SK-N-SH treated with all-trans-retinoic acid at 6 μM for 48 hours (cell line): ENCODE results near the gene KRTAP5-2.

Source experiments
- ATAC-seq: fragments of 200-7000 bp; cut with Tn5 transposase; 3 replicates; pipeline ENCODE4 v1.9.1; 2020; ENCODE audit warnings: mild to moderate bottlenecking, moderate library complexity
- ARNTL ChIP-seq: fragments of 450-650 bp; formaldehyde crosslinking; IDR thresholded peaks from 2 replicates; pipeline ENCODE4 v1.5.0; 2020; ENCODE audit warnings: low read depth, mild to moderate bottlenecking, moderate library complexity, borderline replicate concordance
- BACH2 ChIP-seq: fragments of 250-450 bp; sonication (Bioruptor Pico); IDR thresholded peaks from 2 replicates; pipeline ENCODE4 v1.9.0; 2021; ENCODE audit warnings: mild to moderate bottlenecking, borderline replicate concordance
- CREB5 ChIP-seq: fragments of 250-450 bp; sonication (Bioruptor Pico); IDR thresholded peaks from 2 replicates; pipeline ENCODE4 v1.5.1; 2020; ENCODE audit warnings: low read depth, mild to moderate bottlenecking, moderate library complexity
- CSDC2 ChIP-seq: fragments of 250-450 bp; sonication (Bioruptor Pico); IDR thresholded peaks from 2 replicates; pipeline ENCODE4 v1.5.0; 2020; ENCODE audit warnings: mild to moderate bottlenecking, moderate library complexity
- CSRNP3 ChIP-seq: fragments of 250-450 bp; sonication (Bioruptor Pico); IDR thresholded peaks from 2 replicates; pipeline ENCODE4 v1.5.1; 2021; ENCODE audit warnings: mild to moderate bottlenecking, moderate library complexity
- ESRRG ChIP-seq: fragments of 250-450 bp; sonication (Bioruptor Pico); IDR thresholded peaks from 2 replicates; pipeline ENCODE4 v1.6.1; 2021; ENCODE audit warnings: mild to moderate bottlenecking
- GLIS3 ChIP-seq: fragments of 250-450 bp; sonication (Bioruptor Pico); IDR thresholded peaks from 2 replicates; pipeline ENCODE4 v1.5.0; 2020; ENCODE audit warnings: mild to moderate bottlenecking, moderate library complexity
- ISL1 ChIP-seq: fragments of 250-450 bp; sonication (Bioruptor Pico); IDR thresholded peaks from 2 replicates; pipeline ENCODE4 v2.1.2; 2022; ENCODE audit warnings: mild to moderate bottlenecking, moderate library complexity
- OSR1 ChIP-seq: fragments of 250-450 bp; sonication (Bioruptor Pico); IDR thresholded peaks from 2 replicates; pipeline ENCODE4 v1.8.0; 2022; ENCODE audit warnings: moderate library complexity, mild to moderate bottlenecking, inconsistent platforms
- PATZ1 ChIP-seq: fragments of 250-450 bp; sonication (Bioruptor Pico); IDR thresholded peaks from 2 replicates; pipeline ENCODE4 v1.8.0; 2020; ENCODE audit warnings: mild to moderate bottlenecking, moderate library complexity, borderline replicate concordance
- PPARA ChIP-seq: fragments of 250-450 bp; sonication (Bioruptor Pico); IDR thresholded peaks from 2 replicates; pipeline ENCODE4 v1.5.0; 2020; ENCODE audit warnings: mild to moderate bottlenecking, borderline replicate concordance
- SNAI2 ChIP-seq: fragments of 250-450 bp; sonication (Bioruptor Pico); IDR thresholded peaks from 2 replicates; pipeline ENCODE4 v1.5.0; 2020; ENCODE audit warnings: mild to moderate bottlenecking, moderate library complexity
- TCF4 ChIP-seq: fragments of 250-450 bp; sonication (Bioruptor Pico); IDR thresholded peaks from 2 replicates; pipeline ENCODE4 v1.8.0; 2021; ENCODE audit warnings: mild to moderate bottlenecking, moderate library complexity, borderline replicate concordance
- TOX ChIP-seq: fragments of 250-450 bp; sonication (Bioruptor Pico); IDR thresholded peaks from 2 replicates; pipeline ENCODE4 v1.8.0; 2021; ENCODE audit warnings: mild to moderate bottlenecking, moderate library complexity, borderline replicate concordance
- ZC3H10 ChIP-seq: fragments of 250-450 bp; sonication (Bioruptor Pico); IDR thresholded peaks from 2 replicates; pipeline ENCODE4 v1.5.1; 2021; ENCODE audit warnings: mild to moderate bottlenecking, moderate library complexity
- ZFP3 ChIP-seq: fragments of 250-450 bp; sonication (Bioruptor Pico); IDR thresholded peaks from 2 replicates; pipeline ENCODE4 v1.5.0; 2020; ENCODE audit warnings: mild to moderate bottlenecking, moderate library complexity
- ZNF565 ChIP-seq: fragments of 450-650 bp; formaldehyde crosslinking; conservative IDR thresholded peaks from 2 replicates; pipeline ENCODE4 v1.5.0; 2020; ENCODE audit warnings: low read depth, mild to moderate bottlenecking, moderate library complexity
- ZNF70 ChIP-seq: fragments of 450-650 bp; formaldehyde crosslinking; IDR thresholded peaks from 2 replicates; pipeline ENCODE4 v1.5.0; 2020; ENCODE audit warnings: mild to moderate bottlenecking, moderate library complexity
- ZNF8 ChIP-seq: fragments of 450-650 bp; formaldehyde crosslinking; IDR thresholded peaks from 2 replicates; pipeline ENCODE4 v1.5.0; 2020; ENCODE audit warnings: mild to moderate bottlenecking, moderate library complexity
- TF ChIP-seq, protein P1 (sequence below): fragments of 250-450 bp; sonication (Bioruptor Pico); IDR thresholded peaks from 2 replicates; pipeline ENCODE4 v1.8.0; 2021; ENCODE audit warnings: low read depth, mild to moderate bottlenecking, moderate library complexity, borderline replicate concordance
- TF ChIP-seq, protein P2 (sequence below): fragments of 250-450 bp; sonication (Bioruptor Pico); IDR thresholded peaks from 2 replicates; pipeline ENCODE4 v1.5.0; 2020; ENCODE audit warnings: mild to moderate bottlenecking, moderate library complexity

The KRTAP5-2 gene

GRCh38 chr11:1566381-1567051, 31.6 kb downstream of the KRTAP5-2 start:
- no peak for TF ChIP-seq ZNF70 (CRISPR knock-in tag)
- no peak for TF ChIP-seq TOX (CRISPR knock-in tag)
- no peak for TF ChIP-seq PATZ1 (CRISPR knock-in tag)
- no peak for TF ChIP-seq BACH2 (CRISPR knock-in tag)
- TF ChIP-seq, protein P1, sequence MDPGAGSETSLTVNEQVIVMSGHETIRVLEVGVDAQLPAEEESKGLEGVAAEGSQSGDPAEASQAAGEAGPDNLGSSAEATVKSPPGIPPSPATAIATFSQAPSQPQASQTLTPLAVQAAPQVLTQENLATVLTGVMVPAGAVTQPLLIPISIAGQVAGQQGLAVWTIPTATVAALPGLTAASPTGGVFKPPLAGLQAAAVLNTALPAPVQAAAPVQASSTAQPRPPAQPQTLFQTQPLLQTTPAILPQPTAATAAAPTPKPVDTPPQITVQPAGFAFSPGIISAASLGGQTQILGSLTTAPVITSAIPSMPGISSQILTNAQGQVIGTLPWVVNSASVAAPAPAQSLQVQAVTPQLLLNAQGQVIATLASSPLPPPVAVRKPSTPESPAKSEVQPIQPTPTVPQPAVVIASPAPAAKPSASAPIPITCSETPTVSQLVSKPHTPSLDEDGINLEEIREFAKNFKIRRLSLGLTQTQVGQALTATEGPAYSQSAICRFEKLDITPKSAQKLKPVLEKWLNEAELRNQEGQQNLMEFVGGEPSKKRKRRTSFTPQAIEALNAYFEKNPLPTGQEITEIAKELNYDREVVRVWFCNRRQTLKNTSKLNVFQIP (CRISPR knock-in tag) = no peak
- no peak for TF ChIP-seq OSR1 (CRISPR knock-in tag)
- no peak for TF ChIP-seq ZNF8
- TF ChIP-seq ARNTL (CRISPR knock-in tag) = no peak
- TF ChIP-seq, protein P2, sequence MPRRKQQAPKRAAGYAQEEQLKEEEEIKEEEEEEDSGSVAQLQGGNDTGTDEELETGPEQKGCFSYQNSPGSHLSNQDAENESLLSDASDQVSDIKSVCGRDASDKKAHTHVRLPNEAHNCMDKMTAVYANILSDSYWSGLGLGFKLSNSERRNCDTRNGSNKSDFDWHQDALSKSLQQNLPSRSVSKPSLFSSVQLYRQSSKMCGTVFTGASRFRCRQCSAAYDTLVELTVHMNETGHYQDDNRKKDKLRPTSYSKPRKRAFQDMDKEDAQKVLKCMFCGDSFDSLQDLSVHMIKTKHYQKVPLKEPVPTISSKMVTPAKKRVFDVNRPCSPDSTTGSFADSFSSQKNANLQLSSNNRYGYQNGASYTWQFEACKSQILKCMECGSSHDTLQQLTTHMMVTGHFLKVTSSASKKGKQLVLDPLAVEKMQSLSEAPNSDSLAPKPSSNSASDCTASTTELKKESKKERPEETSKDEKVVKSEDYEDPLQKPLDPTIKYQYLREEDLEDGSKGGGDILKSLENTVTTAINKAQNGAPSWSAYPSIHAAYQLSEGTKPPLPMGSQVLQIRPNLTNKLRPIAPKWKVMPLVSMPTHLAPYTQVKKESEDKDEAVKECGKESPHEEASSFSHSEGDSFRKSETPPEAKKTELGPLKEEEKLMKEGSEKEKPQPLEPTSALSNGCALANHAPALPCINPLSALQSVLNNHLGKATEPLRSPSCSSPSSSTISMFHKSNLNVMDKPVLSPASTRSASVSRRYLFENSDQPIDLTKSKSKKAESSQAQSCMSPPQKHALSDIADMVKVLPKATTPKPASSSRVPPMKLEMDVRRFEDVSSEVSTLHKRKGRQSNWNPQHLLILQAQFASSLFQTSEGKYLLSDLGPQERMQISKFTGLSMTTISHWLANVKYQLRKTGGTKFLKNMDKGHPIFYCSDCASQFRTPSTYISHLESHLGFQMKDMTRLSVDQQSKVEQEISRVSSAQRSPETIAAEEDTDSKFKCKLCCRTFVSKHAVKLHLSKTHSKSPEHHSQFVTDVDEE = no peak
- TF ChIP-seq CSRNP3 (CRISPR knock-in tag) = no peak
- ATAC-seq = no peak

DNA sequence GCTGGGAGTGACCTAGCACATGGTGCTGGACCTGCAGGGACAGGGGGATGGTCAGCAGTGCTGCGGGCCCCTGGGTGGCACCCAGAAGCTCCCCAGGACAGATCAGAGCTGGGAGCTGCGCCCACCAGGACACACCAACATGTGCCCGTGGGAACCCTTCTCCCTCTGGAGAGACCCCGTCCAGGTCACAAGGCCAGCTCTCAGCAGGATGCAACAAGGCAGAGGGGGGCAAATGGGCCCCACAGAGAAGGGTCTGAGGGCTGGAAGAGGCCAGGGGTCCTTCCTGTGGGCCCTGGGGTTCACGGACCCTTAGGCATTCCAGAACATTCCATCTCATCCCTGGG, 32.2 kb downstream of the KRTAP5-2 start:
- no peak for TF ChIP-seq PPARA (CRISPR knock-in tag)
- TF ChIP-seq ZNF70 (CRISPR knock-in tag) = no peak
- TF ChIP-seq CSDC2 = no peak
- no peak for TF ChIP-seq TCF4 (CRISPR knock-in tag)
- no peak for TF ChIP-seq ZNF565 (CRISPR knock-in tag)
- no peak for TF ChIP-seq ZFP3 (CRISPR knock-in tag)
- TF ChIP-seq ISL1 (CRISPR knock-in tag) = no peak
- TF ChIP-seq CREB5 = no peak
- TF ChIP-seq BACH2 (CRISPR knock-in tag) = no peak
- TF ChIP-seq, protein P1 (CRISPR knock-in tag) = no peak
- TF ChIP-seq ESRRG = no peak
- TF ChIP-seq ARNTL (CRISPR knock-in tag) = no peak
- TF ChIP-seq GLIS3 (CRISPR knock-in tag) = no peak
- no peak for TF ChIP-seq SNAI2 (CRISPR knock-in tag)
- TF ChIP-seq ZNF8 = no peak
- TF ChIP-seq TOX (CRISPR knock-in tag) = no peak
- TF ChIP-seq ZC3H10 = no peak
- TF ChIP-seq, all 23 proteins: peak for 0
- ATAC-seq = no peak
